Measurements from ENCODE around the gene ARHGDIA. TPM values are rescaled to one million over a fixed set of nuclear protein-coding genes. Genes with fewer than 3 reads are reported as not detected.

The ARHGDIA gene
- total RNA-seq, 6 experiments from 2014 or later, result 92.4 to 162 (median 137) TPM

- peaks cover 0 to 16% (median 0%) of the 10 kb centered on the region in 4 donors for H3K4me1 ChIP-seq
- no peak for TF ChIP-seq CTCF (IDR thresholded peaks at IDR 0.05)
- TF ChIP-seq POLR2A (IDR thresholded peaks at IDR 0.05), result peak; percentile 11
- H3K4me3 ChIP-seq, result no peak overlapping the region
- no peak overlapping the region for H3K27ac ChIP-seq
- WGBS (ENCODE audit: insufficient coverage, low coverage, low lambda C conversion rate, missing lambda C conversion rate), result 69% methylated on average over 6 of the region's 24 CpGs
- no peaks in the 10 kb centered on the region for H3K27me3 ChIP-seq
- intact Hi-C loops (cut with DNase I), result no loop called here
- DNase-seq (no peak), ATAC-seq (peak in 1 of 4 donors; percentile 1)
- no peaks in the 10 kb centered on the region for H3K9me3 ChIP-seq
- peaks cover 9 to 85% (median 51%) of the 10 kb centered on the region in 4 donors for H3K36me3 ChIP-seq
Measured at GRCh38 chr17:81846743-81847689, 24.1 kb downstream of the ARHGDIA start.

GRCh38 chr17:81845881-81846742 is 25.0 kb downstream of the ARHGDIA start:
- Histone ChIP-seq H3K9me3 (no peaks in the 10 kb centered on the region), H3K36me3 (peaks cover 9 to 76% (median 45%) of the 10 kb centered on the region in 4 donors), H3K4me1 (peaks cover 0 to 22% (median 0%) of the 10 kb centered on the region in 4 donors), H3K27me3 (no peaks in the 10 kb centered on the region), H3K4me3 (no peak overlapping the region), H3K27ac (no peak overlapping the region)
- ATAC-seq (no peak), DNase-seq (no peak)
- WGBS (ENCODE audit: insufficient coverage, low coverage, low lambda C conversion rate, missing lambda C conversion rate), result 87% methylated on average over 14 of the region's 38 CpGs
- TF ChIP-seq POLR2A (IDR thresholded peaks at IDR 0.05) (no peak), CTCF (IDR thresholded peaks at IDR 0.05) (no peak)
- intact Hi-C loops (cut with DNase I), result no loop called here

GRCh38 chr17:81845361-81845760 is 25.8 kb downstream of the ARHGDIA start:
- WGBS (ENCODE audit: insufficient coverage, low coverage, low lambda C conversion rate, missing lambda C conversion rate), result no CpG with 5 or more reads among the region's 13 CpGs

More at GRCh38 chr17:81845361-81845760, 25.8 kb downstream of the ARHGDIA start:
- no peaks in the 10 kb centered on the region for H3K27me3 ChIP-seq
- H3K9me3 ChIP-seq, result no peaks in the 10 kb centered on the region
- H3K4me1 ChIP-seq, result peaks cover 0 to 22% (median 0%) of the 10 kb centered on the region in 4 donors
- peaks cover 9 to 68% (median 45%) of the 10 kb centered on the region in 4 donors for H3K36me3 ChIP-seq
- H3K4me3 ChIP-seq, result no peak overlapping the region
- no peak overlapping the region for H3K27ac ChIP-seq
- TF ChIP-seq CTCF (IDR thresholded peaks at IDR 0.05) (no peak), POLR2A (IDR thresholded peaks at IDR 0.05) (no peak)
- ATAC-seq (no peak), DNase-seq (no peak)
- intact Hi-C loops (cut with DNase I), result no loop called here
